GM21515 (cell line): Measurements from ENCODE around the gene AP1M2.
"Not testable (repeated sequence)": the region's sequence is repeated elsewhere in the genome, so short reads cannot be mapped to it uniquely, and the experiment has no call there.

Experiments used
- ATAC-seq: cut with Tn5 transposase; IDR thresholded peaks from one replicate; pipeline ENCODE4 v1.9.1; 2021; ENCODE audit not compliant: unreplicated experiment

The AP1M2 gene

DNA sequence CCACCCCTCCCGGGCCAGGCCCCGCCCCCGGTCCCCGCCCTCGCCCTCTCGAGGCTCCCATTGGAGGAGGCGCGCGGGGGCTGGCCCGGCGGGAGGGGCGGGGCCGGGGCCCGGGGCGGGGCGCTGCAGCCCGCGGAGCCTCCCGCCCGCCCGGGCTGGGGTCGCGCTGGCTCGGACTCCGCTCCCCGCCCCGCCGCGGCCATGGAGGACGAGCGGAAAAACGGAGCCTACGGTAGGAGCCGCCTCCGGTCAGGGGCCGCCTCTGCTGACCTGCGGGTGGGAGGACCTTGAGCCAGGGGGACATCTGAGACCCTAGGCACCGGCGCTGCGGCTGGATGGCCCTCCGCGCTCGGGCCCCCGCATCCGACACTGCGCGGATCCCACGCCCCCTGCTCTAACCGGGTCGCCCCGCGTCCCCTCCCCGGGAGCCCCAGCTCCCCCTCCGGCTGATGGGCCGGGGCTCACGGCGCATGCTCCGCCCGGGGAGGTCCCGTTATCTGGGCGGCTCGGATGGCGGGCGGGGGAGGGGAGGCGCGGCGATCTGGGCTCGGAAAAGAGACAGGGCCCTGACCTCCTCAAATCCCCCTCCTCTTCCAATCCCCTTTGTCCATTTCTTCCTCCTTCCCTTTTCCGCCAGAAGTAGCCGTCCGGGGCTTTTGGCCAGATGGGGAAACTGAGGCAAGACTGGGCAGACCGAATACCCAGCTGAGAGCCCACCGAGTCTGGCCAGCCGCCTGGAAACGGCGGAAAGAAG is 15.4 kb upstream of the AP1M2 start:
- no peak for ATAC-seq

DNA sequence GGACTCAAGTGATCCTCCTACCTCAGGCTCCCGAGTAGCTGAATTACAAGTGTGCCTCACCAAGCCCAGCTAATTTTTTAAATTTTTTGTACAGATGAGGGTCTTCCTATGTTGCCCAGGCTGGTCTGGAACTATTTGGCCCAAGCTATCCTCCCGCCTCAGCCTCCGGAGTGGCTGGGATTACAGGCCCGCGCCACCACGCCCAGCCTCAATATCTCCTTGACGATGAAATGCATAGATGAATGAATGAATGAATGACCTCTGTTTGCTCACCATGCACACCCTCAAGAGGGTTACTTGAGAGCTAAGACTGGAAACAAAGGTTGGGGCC is 14.9 kb upstream of the AP1M2 start:
- ATAC-seq: no peak

DNA sequence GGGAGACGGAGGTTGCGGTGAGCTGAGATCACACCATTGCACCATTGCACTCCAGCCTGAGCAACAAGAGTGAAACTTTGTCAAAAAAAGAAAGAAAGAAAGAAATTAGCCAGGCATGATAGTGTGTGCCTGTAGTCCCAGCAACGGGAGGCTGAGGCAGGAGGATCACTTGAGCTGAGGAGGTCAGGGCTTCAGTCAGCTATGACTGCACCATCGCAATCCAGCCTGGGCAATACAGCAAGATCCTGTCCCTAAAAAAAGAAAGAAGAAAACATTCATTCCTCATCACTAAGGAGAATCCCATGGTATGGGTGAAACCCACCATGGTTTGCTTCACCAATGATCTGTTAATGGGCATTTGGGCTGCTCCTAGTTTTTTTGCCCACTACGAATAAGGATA is 13.0 kb upstream of the AP1M2 start:
- ATAC-seq: no peak

DNA sequence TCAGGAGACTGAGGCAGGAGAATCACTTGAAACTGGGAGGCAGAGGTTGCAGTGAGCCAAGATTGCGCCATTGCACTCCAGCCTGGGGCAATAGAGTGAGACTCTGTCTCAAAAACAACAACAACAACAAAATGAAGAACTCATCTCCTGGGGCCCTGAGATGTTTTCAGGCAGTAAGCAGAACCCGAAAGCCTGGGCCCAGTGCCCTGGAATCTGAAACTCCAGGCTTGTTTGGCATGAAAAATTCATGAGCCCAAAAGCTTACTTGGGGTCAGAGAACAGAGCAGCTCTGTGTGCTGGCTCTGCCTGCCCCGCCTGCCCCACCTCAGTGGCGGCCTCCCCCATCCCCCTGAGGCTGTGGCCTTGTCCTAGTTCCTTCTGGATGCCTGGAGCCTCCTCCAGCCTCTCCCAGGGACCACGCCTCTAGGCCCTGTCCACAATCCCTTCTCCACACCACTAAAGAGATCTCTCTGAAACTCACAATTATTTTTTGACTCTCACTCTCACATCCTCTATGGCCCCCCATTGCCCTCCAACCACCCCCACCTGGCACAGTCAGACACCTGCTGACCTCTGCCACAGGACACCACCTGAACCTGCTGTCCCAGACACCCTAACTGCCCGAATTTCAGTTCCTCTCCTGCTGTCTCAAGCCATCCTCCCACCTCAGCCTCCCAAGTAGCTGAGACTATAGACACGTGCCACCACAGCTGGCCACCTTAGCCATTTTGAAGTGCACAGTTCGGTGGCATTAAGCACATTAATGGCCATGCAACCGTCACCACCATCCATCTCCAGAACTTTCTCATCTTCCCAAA is 6.9 kb upstream of the AP1M2 start:
- ATAC-seq: peak; percentile 48

DNA sequence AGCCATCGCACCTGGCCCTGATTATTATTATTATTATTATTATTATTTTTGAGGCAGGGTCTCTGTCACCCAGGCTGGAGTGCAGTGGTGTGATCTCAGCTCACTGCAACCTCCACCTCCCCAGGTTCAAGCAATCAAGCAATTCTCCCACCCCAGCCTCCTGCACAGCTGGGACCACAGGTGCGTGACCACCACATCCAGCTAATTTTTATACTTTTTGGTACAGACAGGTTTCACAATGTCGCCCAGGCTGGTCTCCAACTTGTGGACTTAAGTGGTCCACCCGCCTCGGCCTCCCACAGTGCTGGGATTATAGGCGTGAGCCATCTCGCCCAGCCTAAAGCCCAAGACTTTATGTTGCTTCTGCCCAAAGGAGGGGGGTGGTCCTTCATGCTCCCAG is 6.0 kb upstream of the AP1M2 start:
- no peak for ATAC-seq

DNA sequence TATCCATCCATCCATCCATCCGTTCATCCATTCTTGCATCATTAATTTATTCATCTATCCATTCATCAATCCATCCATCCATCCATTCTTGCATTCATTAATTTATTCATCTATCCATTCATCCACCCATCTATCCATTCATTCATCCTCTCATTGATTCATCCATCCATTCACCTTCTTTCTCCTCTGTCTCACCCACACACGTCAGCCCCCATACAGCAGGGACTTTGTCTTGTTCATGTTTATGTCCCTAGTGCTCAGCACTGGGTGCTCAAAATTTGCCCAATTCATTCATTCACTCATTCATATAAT is 683 bp upstream of the AP1M2 start:
- ATAC-seq: no peak

DNA sequence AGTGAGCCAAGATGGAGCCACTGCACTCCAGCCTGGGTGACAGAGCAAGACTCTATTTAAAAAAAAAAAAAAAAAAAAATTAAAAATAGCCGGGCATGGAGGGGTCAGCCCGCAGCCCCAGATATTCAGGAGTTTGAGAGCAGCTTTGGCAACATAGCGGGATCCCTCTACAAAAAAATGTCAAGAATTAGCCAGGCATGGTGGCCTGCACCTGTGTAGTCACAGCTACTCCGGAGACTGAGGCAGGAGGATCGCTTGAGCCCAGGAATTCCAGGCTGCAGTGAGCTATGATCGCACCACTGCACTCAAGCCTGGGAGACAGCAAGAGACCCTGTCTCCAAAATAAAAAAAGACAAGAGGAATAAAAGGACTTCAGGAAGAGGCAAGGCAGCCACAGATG is 716 bp downstream of the AP1M2 start:
- no peak for ATAC-seq

DNA sequence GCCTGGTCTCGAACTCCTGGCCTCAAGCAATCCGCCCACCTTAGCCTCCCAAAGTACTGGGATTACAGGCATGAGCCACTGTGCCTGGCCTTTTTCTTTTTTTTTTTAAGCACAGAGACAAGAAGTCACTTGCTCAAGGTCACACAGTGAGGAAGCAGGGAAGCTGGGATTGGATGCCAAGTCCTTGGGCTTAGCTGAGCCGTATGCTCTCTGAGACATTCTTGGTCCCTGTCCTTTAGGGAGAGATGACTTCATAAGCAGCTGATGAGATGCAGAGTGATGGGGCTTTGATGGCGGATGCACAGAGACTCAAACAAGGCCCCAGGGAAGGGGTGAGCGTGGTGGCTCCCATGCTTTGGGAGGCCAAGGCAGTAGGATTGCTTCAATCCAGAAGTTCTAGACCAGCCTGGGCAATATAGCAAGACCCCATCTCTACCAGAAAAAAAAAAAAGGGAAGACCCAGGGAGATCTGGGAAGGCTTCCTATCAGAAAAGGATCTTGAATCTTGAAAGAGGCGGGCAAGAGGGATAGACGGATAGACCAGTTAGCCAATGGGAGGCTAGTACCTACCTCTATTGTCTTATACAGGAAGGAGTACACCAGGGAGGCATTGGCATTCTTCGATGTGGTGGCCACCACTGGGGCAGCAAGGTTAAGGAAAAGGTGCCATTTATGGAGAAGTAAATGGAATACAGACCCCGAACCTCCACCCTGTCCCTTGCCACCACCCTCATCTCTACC is 3.9 kb downstream of the AP1M2 start:
- ATAC-seq: no peak

DNA sequence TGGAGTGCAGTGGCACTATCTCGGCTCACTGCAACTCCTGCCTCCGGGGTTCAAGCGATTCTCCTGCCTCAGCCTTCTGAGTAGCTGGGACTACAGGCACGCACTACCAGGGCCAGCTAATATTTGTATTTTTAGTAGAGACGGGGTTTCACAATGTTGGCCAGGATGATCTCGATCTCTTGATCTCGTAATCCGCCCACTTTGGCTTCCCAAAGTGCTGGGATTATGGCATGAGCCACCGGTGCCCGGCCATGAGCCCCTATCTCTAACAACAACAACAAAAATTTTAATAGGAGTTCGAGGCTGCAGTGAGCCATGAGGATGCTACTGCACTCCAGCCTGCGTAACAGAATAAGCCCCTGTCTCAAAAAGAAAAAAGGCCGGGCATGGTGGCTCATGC is 5.0 kb downstream of the AP1M2 start:
- no peak for ATAC-seq

DNA sequence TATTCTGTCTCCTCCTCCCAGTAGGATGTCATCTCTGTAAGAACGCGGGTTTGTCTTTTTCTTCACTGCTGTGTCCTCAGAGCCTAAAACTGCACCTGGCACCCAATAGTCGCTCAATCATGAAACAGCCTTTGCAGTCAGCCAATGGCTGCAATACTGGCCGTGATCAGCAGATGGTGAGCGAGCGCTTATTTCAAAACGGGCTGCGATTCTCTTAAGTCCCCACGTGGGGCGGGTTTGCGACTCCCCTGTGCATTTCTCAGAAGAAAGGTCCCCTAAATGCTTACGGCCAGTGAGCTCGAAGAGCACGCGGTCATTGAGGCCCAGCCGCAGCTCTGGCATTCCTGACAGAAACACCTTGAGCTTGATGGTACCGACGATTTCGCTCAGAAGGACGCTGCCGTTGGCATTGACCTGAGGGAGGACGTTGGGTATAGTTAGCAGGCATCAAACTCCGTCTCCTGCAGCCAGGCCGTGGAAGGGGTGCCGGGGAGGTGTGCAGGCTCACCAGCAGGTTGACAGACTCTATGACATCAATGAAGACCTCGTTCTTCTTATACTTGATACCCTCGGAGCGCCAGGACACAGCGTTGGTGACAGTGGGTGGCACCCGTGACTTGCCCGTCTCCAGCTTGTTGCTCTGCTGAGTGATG is 6.0 kb downstream of the AP1M2 start:
- ATAC-seq: no peak

DNA sequence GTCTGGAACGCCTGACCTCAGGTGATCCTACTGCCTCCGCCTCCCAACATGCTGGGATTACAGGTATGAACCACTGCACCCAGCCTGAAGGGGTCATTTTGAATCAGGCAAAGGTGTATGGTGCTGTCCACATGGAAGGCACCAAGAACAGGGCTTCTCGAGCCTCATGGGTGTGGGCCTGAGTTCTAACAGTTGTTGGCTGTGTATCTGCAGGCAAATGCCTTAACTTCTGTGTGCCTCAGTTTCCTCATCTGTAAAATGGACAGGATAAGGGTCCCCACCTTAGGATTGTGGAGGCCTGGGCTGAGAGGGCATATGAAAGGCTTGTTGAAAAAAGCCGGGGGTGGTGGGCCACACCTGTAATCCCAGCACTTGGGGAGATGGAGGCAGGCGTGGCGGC is 9.2 kb downstream of the AP1M2 start:
- ATAC-seq: no peak

DNA sequence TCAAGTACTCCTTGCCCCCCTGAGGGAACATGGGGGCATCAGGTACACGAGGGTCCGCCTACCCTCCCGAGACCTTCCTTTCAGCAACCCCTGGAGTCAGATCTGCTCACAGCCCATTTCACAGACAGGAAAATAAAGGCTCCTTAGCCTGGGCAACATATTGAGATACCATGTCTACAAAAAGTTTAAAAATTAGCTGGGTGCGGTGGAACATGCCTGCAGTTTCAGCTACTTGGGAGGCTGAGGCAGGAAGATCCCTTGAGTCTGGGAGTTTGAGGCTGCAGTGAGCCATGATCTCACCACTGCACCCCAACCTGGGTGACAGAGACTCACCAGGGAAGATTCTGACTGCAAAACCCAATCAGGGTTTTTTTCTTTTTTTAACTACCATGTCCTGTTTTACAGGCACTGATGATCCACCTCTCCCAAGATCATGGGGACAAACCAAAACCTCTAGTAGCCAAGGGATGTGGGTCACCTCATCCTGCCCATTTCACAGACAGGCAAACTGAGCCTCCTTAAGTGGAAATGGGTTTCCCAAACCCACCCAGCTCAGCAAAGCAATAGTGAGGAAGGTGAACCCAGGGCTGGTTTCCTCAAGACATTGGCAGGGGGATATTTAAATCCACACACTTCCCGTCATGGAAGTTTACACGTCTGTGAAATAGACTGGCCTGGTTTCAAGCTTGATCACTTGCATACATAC is 11.9 kb downstream of the AP1M2 start:
- no peak for ATAC-seq

DNA sequence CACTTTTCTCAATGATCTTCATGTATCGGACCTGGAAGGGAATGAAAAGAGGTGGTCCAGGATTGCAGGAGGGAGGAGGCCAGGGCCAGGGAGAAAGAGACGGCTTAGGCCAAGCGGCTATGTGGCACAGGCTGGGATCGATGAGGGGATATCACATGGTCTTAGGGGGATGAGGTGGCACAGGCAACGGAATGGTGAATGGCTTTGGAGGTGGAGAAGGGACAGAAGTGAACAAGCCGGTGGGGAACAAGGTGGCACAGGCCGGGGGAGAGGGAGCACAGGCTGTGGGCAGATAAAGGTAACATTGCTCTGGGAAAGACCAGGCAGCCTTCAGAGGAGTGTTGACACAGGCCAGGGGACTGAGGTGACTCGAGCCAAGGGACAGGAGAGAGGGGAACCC is 12.7 kb downstream of the AP1M2 start:
- ATAC-seq: no peak

DNA sequence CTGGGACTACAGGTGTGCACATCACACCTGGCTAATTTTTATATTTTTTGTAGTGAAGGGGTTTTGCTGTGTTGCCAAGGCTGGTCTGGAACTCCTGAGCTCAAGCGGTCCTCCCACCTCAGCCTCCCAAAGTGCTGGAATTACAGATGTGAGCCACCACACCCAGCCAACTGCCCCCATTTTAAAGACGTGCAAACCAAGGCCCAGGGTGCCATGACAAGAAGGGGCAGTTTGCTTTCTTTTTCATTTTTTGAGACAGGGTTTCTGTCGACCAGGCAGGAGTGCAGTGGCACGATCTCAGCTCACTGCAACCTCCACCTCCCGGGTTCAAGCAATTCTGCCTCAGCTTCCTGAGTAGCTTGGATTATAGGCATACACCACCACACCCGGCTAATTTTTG is 13.3 kb downstream of the AP1M2 start:
- not testable (repeated sequence) for ATAC-seq

DNA sequence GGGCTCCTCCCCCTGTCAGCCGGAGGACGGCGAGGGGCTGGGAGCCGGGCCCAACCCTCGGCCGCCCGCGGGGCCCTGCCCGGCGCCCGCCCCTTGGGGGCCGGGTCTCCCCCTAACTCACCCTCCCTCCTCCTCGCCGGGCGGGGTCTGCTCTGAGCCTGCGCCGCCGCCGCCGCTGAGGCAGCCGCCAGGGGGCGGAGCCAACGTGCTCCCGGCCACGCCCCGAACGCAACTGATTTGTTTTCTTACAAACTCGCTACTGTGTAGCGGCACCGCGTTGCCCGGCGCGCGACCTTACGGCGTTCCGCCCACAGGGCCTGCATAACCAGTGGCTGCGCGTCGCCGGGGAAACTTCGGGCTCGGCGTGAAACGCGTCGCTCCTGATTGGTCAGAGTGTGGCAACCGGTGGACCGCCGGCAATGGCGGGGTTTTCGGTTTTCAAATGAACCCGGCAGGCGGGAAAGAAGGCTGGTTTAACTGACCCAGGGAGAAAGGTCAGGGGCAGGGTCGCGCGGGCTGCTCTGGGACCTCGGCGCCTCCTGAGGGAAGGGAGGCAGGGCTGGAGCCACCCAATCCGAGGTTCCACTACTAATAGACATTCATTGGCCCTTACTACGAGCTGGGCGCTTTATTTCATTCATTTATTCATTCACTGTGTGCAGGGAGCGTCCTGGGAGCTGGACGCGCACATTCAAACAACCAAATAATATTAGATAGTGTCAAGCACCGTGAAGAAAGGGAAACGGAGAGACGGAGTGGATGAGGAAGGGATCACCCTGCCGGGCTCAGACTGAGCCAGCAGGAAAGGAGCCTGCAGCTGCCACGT is 18.1 kb downstream of the AP1M2 start, which contains the start of gene CDKN2D:
TSS of gene CDKN2D (minus strand) at position 154 of the 826 bp plus-strand sequence. CDS start 326 bp downstream, outside the sequence.
- ATAC-seq: peak; percentile 63

DNA sequence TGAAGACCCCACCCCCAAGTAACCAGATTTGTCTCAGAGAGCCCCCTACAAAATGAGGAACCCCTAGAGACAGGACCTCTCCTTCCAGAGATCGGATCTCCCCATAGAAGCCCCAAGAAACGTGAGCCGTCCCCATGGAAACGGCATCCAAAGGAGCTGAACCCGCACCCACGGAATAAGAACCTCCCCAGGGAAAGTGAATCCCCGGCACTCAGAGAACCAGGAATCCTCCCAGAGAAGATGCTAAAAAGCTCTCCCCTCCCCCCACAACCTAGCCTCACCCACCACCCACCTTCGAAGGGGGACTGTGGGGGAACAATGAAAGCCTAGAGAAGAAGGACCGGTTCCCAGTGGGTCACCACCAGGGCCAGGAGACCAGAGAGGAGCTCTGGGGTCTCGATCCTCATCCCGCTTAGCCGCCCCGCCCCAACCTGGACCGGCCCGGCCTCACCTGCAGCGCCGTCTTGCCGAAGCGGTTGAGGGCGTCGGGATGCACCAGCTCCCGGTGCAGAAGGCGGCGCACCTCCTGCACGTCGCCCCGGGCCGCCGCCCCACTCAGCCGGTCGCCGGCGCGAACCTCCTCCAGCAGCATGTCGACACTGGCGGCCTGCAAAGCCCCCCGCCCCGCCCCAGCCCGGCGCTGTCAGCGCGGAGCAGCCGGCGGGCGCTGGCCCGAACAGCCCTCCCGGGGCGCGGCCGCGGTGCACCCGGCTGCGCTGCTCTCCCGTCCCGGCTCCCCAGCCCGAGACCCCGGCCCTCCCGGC is 18.9 kb downstream of the AP1M2 start:
- no peak for ATAC-seq

DNA sequence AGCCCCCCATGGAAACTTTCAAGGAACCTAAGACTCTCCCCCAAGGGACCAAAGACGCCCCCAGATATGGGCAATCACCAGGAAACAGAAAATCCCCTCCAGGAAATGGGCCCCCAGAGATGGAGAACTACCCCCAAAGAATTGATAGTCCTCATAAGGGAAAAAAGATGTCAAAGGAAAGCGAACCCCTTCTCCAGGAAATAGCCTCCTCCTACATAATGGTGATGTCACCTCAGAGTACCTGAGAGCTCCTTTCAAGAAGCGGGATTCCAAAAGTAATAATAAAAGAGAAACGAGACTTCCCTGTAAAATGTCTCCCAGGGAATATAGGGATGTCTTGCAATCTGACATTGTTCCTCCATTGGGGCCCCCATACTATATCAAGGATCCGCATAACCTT is 19.5 kb downstream of the AP1M2 start:
- no peak for ATAC-seq

DNA sequence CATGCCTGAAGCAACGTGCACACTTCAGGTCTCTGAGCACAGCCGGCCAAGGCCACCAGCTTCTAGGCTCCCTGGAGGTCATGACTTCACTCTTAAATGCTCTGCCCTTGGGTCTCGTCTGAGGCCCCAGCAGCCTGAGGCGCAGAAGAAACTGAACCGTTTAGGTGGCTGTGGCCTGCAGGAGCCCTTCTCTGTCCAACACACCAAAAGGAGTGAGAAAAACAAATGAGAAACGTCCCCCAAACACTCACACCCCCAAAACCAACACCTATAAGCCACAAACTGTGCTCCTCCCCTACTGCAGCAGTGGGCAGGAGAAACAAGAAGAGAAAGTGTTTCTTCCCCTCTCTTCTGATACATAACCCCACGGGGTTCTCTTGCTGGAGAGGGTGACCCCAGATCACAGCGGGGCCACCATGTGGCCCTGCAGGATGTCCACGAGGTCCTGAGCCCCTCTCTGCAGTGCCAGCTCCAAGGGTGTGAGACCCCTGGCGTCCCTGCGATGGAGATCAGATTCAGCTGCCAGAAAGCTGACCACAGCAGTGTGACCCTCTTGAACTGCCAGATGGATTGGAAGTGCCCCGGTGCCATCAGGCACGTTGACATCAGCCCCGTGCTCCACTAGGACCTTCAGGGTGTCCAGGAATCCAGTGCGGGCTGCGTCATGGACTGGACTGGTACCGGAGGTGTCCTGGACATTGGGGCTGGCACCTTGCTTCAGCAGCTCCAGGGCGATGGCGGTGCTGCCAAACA is 20.3 kb downstream of the AP1M2 start:
- ATAC-seq: no peak

DNA sequence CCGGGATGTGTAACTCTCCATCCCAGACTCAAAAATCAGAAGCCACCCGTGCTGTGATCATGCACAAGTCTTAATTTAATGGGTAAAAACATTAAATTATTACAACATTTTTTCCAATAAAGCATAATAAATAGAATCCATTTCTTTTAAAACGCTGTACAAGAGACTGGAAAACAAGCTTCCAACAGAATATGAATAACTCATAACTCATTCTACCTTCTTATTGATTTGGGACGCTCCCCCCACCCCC is 20.8 kb downstream of the AP1M2 start:
- no peak for ATAC-seq
